Measurements from ENCODE around the gene COPRS.
"Not testable (repeated sequence)": the region's sequence is repeated elsewhere in the genome, so short reads cannot be mapped to it uniquely, and the experiment has no call there.

The COPRS gene

DNA sequence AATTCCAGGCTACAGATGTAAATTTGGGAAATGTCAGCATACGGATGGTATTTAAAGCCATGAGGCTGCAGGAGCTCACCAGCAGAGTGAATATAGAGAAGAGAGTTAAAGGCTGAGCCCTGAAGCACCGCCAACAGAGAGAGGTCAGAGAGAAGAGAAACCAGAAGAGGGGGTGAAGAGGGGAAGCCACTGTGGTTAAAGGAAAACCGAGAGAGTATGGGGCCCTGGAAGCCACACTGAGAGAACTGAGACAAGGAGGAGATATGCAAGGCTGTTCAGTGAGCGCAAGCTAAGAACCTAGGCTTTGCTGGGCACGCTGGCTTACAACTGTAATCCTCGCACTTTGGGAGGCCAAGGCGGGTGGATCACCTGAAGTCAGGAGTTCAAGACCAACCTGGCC, 24.6 kb downstream of the COPRS start:
- H3K27me3 ChIP-seq (ENCODE audit: control insufficient read depth, insufficient read depth, low read length), result no peaks in the 10 kb centered on the region
- H3K9me3 ChIP-seq (ENCODE audit: control insufficient read depth, low read length), result no peaks in the 10 kb centered on the region
- no peaks in the 10 kb centered on the region for H3K79me2 ChIP-seq
- no peaks in the 10 kb centered on the region for H3K36me3 ChIP-seq (ENCODE audit: control insufficient read depth, insufficient read depth, low read length)
- TF ChIP-seq, protein P1, sequence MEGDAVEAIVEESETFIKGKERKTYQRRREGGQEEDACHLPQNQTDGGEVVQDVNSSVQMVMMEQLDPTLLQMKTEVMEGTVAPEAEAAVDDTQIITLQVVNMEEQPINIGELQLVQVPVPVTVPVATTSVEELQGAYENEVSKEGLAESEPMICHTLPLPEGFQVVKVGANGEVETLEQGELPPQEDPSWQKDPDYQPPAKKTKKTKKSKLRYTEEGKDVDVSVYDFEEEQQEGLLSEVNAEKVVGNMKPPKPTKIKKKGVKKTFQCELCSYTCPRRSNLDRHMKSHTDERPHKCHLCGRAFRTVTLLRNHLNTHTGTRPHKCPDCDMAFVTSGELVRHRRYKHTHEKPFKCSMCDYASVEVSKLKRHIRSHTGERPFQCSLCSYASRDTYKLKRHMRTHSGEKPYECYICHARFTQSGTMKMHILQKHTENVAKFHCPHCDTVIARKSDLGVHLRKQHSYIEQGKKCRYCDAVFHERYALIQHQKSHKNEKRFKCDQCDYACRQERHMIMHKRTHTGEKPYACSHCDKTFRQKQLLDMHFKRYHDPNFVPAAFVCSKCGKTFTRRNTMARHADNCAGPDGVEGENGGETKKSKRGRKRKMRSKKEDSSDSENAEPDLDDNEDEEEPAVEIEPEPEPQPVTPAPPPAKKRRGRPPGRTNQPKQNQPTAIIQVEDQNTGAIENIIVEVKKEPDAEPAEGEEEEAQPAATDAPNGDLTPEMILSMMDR (IDR thresholded peaks at IDR 0.05), result no peak
- H3K9ac ChIP-seq, result no peak overlapping the region
- H3K4me3 ChIP-seq (ENCODE audit: low read depth, low read length), result no peak overlapping the region
- no peak overlapping the region for H3K27ac ChIP-seq
- H2AFZ ChIP-seq, result no peak overlapping the region
- no peaks in the 10 kb centered on the region for H3K4me1 ChIP-seq
- no peak overlapping the region for H3K4me2 ChIP-seq (ENCODE audit: low read length)

DNA sequence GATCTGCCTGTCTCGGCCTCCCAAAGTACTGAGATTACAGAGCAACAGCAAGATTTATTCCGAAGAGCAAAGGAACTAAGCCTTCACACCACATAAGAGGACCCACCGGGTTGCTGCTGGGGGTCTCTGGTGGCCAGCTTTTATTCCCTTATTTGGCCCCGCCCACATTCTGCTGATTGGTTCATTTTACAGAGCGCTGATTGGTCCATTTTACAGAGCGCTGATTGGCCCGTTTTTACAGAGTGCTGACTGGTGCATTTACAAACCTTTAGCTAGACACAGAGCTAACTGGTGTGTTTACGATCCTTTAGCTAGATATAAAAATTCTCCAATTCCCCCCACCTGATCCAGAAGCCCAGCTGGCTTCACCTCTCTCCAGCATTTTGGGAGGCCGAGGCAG, 26.3 kb downstream of the COPRS start:
- H3K36me3 ChIP-seq (ENCODE audit: control insufficient read depth, insufficient read depth, low read length), result no peaks in the 10 kb centered on the region
- H3K9ac ChIP-seq, result no peak overlapping the region
- H3K27me3 ChIP-seq (ENCODE audit: control insufficient read depth, insufficient read depth, low read length), result no peaks in the 10 kb centered on the region
- TF ChIP-seq, protein P1 (IDR thresholded peaks at IDR 0.05), result no peak
- no peak overlapping the region for H3K4me2 ChIP-seq (ENCODE audit: low read length)
- H3K27ac ChIP-seq, result no peak overlapping the region
- H3K9me3 ChIP-seq (ENCODE audit: control insufficient read depth, low read length), result no peaks in the 10 kb centered on the region
- no peak overlapping the region for H2AFZ ChIP-seq
- H3K4me1 ChIP-seq, result no peaks in the 10 kb centered on the region
- H3K79me2 ChIP-seq, result no peaks in the 10 kb centered on the region
- H3K4me3 ChIP-seq (ENCODE audit: low read depth, low read length), result no peak overlapping the region

DNA sequence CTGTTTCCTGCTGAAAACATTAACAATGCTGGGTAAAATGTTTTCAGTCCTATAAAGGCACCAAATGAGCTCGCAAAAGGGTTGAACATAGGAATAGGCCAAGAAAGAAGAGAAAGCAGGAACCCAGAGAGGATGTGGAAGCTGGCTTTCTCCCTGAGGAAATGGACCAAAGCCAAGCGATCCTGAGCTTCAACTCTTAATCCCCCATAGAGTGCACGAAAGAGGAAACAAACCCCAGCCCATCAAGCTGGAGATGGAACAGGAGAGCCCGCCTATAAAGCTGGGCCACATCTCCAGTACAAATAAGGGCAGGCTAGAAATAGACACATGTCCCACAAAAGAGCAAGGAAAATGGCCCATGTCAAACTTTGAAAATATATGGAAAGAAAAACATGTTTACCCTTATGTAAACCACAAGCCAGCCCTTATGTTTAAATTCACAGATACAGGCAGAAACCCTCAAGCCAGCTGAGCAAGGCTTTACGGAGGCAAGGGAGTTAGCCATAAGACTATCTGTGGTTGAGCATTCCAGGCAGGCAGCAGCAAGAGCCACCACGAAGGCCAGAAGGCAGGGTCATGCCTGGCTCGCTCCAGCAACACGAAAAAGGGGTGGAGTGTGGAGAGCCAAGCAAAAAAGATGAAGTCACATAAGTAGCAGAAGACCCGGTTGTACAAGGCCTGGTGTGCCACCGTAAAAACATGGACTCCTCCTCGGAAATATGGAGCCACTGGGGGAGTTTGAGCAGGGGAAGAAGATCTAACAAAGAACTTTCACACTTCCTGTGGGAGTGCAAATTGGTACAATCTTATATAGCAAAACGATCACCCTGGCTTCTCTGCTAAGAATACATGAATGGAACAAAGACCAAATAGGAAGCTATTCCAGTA, 27.8 kb downstream of the COPRS start:
- H2AFZ ChIP-seq, result no peak overlapping the region
- H3K4me1 ChIP-seq, result no peaks in the 10 kb centered on the region
- H3K4me2 ChIP-seq (ENCODE audit: low read length), result no peak overlapping the region
- no peaks in the 10 kb centered on the region for H3K36me3 ChIP-seq (ENCODE audit: control insufficient read depth, insufficient read depth, low read length)
- no peak overlapping the region for H3K27ac ChIP-seq
- no peak overlapping the region for H3K9ac ChIP-seq
- H3K4me3 ChIP-seq (ENCODE audit: low read depth, low read length), result no peak overlapping the region
- H3K79me2 ChIP-seq, result no peaks in the 10 kb centered on the region
- H3K27me3 ChIP-seq (ENCODE audit: control insufficient read depth, insufficient read depth, low read length), result no peaks in the 10 kb centered on the region
- TF ChIP-seq, protein P1 (IDR thresholded peaks at IDR 0.05), result no peak
- H3K9me3 ChIP-seq (ENCODE audit: control insufficient read depth, low read length), result no peaks in the 10 kb centered on the region

DNA sequence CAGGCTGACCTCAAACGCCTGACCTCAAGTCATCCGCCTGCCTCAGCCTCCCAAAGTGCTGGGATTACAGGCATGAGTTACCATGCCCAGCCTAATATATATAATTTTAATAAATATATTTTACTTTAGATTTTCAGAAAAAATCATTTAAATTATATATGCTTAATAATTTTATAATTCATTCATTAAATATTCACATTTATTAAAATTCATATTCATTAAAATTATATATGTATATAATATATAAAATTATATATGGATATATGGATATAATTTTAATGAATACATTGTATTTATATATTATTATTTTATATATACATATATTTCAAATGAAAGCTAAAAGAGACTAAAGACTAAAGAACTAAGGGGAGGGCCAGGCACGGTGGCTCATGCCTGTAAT, 29.4 kb downstream of the COPRS start:
- Histone ChIP-seq H3K79me2 (no peaks in the 10 kb centered on the region), H3K4me3 (ENCODE audit: low read depth, low read length) (no peak overlapping the region), H3K36me3 (ENCODE audit: control insufficient read depth, insufficient read depth, low read length) (no peaks in the 10 kb centered on the region), H3K4me2 (ENCODE audit: low read length) (no peak overlapping the region), H3K27ac (no peak overlapping the region), H3K27me3 (ENCODE audit: control insufficient read depth, insufficient read depth, low read length) (no peaks in the 10 kb centered on the region), H3K4me1 (no peaks in the 10 kb centered on the region), H3K9ac (no peak overlapping the region), H3K9me3 (ENCODE audit: control insufficient read depth, low read length) (no peaks in the 10 kb centered on the region), H2AFZ (no peak overlapping the region)
- TF ChIP-seq, protein P1 (IDR thresholded peaks at IDR 0.05), result no peak

DNA sequence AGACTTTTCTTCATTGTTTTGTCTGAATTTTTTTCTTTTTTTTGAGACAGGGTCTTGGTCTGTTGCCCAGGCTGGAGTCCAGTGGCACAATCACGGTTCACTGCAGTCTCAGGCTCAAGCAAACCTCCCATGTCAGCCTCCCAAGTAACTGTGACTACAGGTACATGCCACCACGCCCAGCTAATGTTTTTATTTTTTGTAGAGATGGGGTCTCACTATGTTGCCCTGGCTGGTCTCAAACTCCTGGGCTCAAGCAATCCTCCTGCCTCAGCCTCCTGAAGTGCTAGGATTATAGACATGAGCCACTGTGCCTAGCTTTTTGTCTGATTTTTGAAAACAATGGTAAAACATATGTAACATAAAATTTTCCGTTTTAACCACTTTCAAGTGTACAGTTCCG, 30.1 kb downstream of the COPRS start:
- not testable (repeated sequence) for H3K79me2 ChIP-seq; H3K9ac ChIP-seq; H3K4me3 ChIP-seq (ENCODE audit: low read depth, low read length); H2AFZ ChIP-seq; H3K4me2 ChIP-seq (ENCODE audit: low read length); H3K4me1 ChIP-seq; H3K9me3 ChIP-seq (ENCODE audit: control insufficient read depth, low read length); H3K27me3 ChIP-seq (ENCODE audit: control insufficient read depth, insufficient read depth, low read length); H3K27ac ChIP-seq; H3K36me3 ChIP-seq (ENCODE audit: control insufficient read depth, insufficient read depth, low read length)

All from parathyroid adenoma (tissue), 2 donors.